Stimulated activated CD4-positive, alpha-beta T cell treated with anti-CD3 and anti-CD28 coated beads, Interleukin-12 subunit alpha, Interleukin-12 subunit beta, amount 100 ng/mL, for 24 hours (primary cell): ENCODE data around the gene TBC1D21.
"Not testable (repeated sequence)": the region's sequence is repeated elsewhere in the genome, so short reads cannot be mapped to it uniquely, and the experiment has no call there.

Experiments
- DNase-seq, 2 experiments: peaks; one replicate each; pipeline ENCODE4 v3.0.0-alpha.2; 2020; ENCODE audit warnings: low read depth in 2 of 2

Gene TBC1D21

GRCh38 chr15:73928241-73928579 lies 54.8 kb downstream of the TBC1D21 start:
- DNase-seq, result no peak

GRCh38 chr15:73928971-73929627 lies 55.7 kb downstream of the TBC1D21 start:
- no peak for DNase-seq

GRCh38 chr15:73930371-73930770 lies 57.0 kb downstream of the TBC1D21 start:
- DNase-seq, result no peak

- no peak for DNase-seq
Observed at GRCh38 chr15:73930790-73931281, 57.5 kb downstream of the TBC1D21 start.

DNA sequence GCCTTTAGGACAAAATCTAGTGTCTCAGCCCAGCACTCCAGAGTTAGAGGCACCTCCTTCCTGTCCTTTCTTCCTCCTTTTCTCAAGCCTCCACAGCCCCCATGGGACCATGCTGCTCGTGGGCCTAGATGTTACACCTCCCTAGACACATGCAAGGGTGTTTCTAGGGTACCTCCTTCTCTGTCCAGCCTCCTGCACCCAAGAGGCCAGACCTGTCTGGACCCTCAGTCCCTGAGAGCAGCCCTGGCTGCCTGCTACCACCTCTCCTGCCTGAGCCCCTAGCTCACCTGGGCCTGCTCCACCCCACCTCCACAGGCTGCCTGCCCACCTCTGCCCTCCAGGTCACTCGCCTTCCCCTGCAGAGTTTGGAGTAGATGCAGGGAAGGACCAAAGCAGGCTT lies 58.1 kb downstream of the TBC1D21 start:
- no peak for DNase-seq

DNA sequence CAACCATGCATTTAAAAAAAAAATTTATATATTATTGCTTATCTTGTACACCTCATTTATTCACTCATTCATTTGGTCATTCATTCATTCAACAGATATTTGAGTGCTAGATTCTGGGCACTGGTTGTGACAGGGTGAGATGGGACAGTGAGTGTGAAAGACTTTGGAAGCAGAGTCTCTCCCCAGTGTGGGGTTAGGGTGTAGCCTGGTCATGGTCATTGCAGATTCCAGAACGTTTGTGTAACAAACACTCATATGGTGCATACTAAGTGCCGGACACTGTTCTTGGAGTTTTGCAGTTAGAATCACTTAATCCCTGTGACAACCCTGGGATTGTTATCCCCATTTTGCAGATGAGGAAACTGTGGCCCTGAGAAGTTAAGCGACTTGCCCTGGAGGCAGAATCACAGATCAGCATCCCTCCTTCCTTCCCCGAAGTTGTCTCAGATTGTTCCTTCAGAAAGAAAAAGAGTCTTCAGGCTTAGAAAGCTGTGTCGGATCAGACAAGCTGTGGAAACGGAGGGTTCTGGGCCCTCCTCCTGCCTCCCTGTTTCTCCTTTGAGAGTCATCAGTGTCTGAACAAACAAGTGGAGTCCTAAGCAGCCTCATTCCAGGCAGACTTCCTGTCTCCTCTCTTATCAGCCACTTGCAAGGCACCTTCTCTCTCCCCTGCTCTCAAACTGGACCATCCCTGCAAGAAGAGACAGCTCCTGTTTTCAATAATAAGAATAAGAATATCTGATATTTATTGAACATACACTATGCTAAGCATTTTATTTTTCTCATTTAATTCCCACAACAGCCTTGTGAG lies 59.2 kb downstream of the TBC1D21 start:
- no peak for DNase-seq

GRCh38 chr15:73934281-73934680 lies 60.9 kb downstream of the TBC1D21 start:
- no peak for DNase-seq

GRCh38 chr15:73935547-73935946 lies 62.2 kb downstream of the TBC1D21 start:
- DNase-seq, result no peak

GRCh38 chr15:73936181-73936580 lies 62.8 kb downstream of the TBC1D21 start:
- no peak for DNase-seq

GRCh38 chr15:73936588-73937290 lies 63.4 kb downstream of the TBC1D21 start:
- DNase-seq, result no peak

- DNase-seq, result no peak
Observed at GRCh38 chr15:73937296-73937695, 63.9 kb downstream of the TBC1D21 start.

DNA sequence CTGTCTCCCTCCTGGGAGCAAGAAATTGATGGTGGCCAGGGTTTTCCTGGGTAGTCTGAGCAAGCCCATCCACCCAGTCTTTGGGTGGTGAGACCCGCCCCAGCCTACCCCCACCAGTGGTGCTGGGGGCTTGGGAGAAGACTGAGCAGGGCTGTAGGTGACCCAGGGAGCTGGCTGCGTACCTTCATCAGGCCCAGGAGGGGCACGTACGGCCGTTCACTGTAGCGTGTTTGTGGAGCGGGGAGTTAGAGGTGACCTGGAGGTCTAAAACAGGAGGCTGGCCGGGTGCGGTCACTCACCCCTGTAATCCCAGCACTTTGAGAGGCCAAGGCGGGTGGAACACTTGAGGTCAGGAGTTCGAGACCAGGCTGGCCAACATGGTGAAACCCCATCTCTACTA lies 64.4 kb downstream of the TBC1D21 start:
- no peak for DNase-seq

DNA sequence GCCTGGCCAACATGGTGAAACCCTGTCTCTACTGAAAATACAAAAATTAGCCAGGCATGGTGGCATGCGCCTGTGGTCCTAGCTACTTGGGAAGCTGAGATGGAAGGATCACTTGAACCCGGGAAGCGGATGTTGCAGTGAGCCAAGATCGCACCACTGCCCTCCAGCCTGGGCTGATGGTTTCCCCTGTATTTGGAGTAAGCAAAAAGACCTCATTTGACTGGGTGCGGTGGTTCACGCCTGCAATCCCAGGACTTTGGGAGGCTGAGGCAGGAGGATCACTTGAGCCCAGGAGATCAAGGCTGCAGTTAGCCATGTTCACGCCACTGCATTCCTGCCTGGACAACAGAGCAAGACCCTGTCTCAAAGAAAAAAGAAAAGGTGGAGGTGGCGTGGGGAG lies 65.2 kb downstream of the TBC1D21 start:
- not testable (repeated sequence) for DNase-seq
